ENCODE measurements around the gene NAMPT. TPM values are rescaled to one million over a fixed set of nuclear protein-coding genes. Genes with fewer than 3 reads are reported as not detected.

The NAMPT gene
- total and polyA plus RNA-seq, 9 of the 15 experiments (the other 6 are each of a cell fraction or from before 2014, with no cell fraction given), result 41.1 to 160 (median 106) TPM

- Histone ChIP-seq H3K9me3 (replicated peaks; ENCODE audit: control insufficient read depth, insufficient read depth, low read depth, low read length) (no peaks in the 10 kb centered on the region), H2AFZ (ENCODE audit: low read depth, low read length) (peak overlapping the region; percentile 29; the same call in 1 of the 2 replicates), H3K4me2 (ENCODE audit: insufficient read depth, low read length) (no peak overlapping the region), H3K4me3 (no peak overlapping the region), H3K4me1 (replicated peaks in 1 of 2; ENCODE audit: control insufficient read depth in 2 of 2, insufficient read depth in 2 of 2, low read length in 2 of 2) (no peaks in the 10 kb centered on the region), H3K9me1 (ENCODE audit: control insufficient read depth, insufficient read depth, low read length) (no peaks in the 10 kb centered on the region), H3K36me3 (ENCODE audit: control insufficient read depth, insufficient read depth, low read length) (no peaks in the 10 kb centered on the region), H3K27ac (ENCODE audit: extremely low read depth, low read depth, low read length) (no peak overlapping the region; the same call in 2 of the 3 replicates), H3K9ac (ENCODE audit: insufficient read depth in 1 of 2, low read depth in 2 of 2, low read length in 2 of 2) (no peak overlapping the region), H3K27me3 (ENCODE audit: control insufficient read depth in 2 of 2, insufficient read depth in 2 of 2, low read length in 2 of 2) (no peaks in the 10 kb centered on the region), H4K20me1 (replicated peaks; ENCODE audit: control insufficient read depth, insufficient read depth, low read length) (no peaks in the 10 kb centered on the region), H3K79me2 (ENCODE audit: control insufficient read depth, insufficient read depth, low read length) (no peaks in the 10 kb centered on the region)
- ChIA-PET CTCF (ENCODE audit: low intra/inter-chr PET ratio) (no interaction called here), POLR2A (no interaction called here)
- 50% methylated on average over 2 of the region's 2 CpGs for WGBS (ENCODE audit: insufficient coverage, low coverage, missing lambda C conversion rate)
- ATAC-seq, result no peak
- in situ Hi-C loops (cut with MboI), result no loop called here
- intact Hi-C loops (cut with micrococcal nuclease), result no loop called here
- DNase-seq (ENCODE audit: extremely low read depth in 1 of 4, low spot score in 3 of 4), result no peak
- no peak for FAIRE-seq
- BruUV-seq (replicated peaks), result no TSS peak
- TF ChIP-seq ZNF175 (CRISPR knock-in tag; IDR thresholded peaks at IDR 0.05; ENCODE audit: low read depth), result 0 out of 2 replicates have a peak, but pooled peaks have one; percentile 35
- no peak for TF ChIP-seq PCBP2 (IDR thresholded peaks at IDR 0.05; ENCODE audit: low read depth, low read length, poor library complexity, severe bottlenecking)
- TF ChIP-seq STAG1 (CRISPR knock-in tag; IDR thresholded peaks at IDR 0.05; ENCODE audit: borderline replicate concordance), result no peak
- TF ChIP-seq XRCC4 (IDR thresholded peaks at IDR 0.05; ENCODE audit: extremely low read depth, insufficient read depth, insufficient read length), result no peak
- no peak for TF ChIP-seq ZBTB1 (CRISPR knock-in tag; IDR thresholded peaks at IDR 0.05; ENCODE audit: borderline replicate concordance, low read depth)
- TF ChIP-seq TBP (optimal IDR thresholded peaks at IDR 0.05; ENCODE audit: low read depth, low read length), result no peak
- TF ChIP-seq E4F1 (CRISPR knock-in tag; IDR thresholded peaks at IDR 0.05; ENCODE audit: borderline replicate concordance), result no peak
- TF ChIP-seq RCOR1 (IDR thresholded peaks at IDR 0.05; ENCODE audit: borderline replicate concordance in 1 of 2, low read depth in 2 of 2, low read length in 2 of 2), result no peak
- no peak for TF ChIP-seq CGGBP1 (CRISPR knock-in tag; IDR thresholded peaks at IDR 0.05)
- TF ChIP-seq ZKSCAN1 (IDR thresholded peaks at IDR 0.05; ENCODE audit: low read depth, low read length), result no peak
- no peak for TF ChIP-seq EWSR1 (IDR thresholded peaks at IDR 0.05; ENCODE audit: borderline replicate concordance, low read depth, partially characterized antibody)
- peak; percentile 56 for TF ChIP-seq ZNF512 (tag; IDR thresholded peaks at IDR 0.05)
- no peak for TF ChIP-seq CCNT2 (IDR thresholded peaks at IDR 0.05; ENCODE audit: borderline replicate concordance, extremely low read depth, insufficient read length, low read depth, low read length)
- TF ChIP-seq PTRF (tag; IDR thresholded peaks at IDR 0.05), result no peak
- no peak for TF ChIP-seq ARID3A (IDR thresholded peaks at IDR 0.05; ENCODE audit: borderline replicate concordance, low read depth, low read length)
- TF ChIP-seq ZNF184 (CRISPR knock-in tag; IDR thresholded peaks at IDR 0.05), result no peak
- TF ChIP-seq FOXJ3 (CRISPR knock-in tag; IDR thresholded peaks at IDR 0.05), result no peak
- TF ChIP-seq ZNF316 (IDR thresholded peaks at IDR 0.05), result no peak
These were observed 29.2 kb upstream of the NAMPT start for GRCh38 chr7:106313966-106314365.

Data from K562 (cell line).